Esophagus mucosa (tissue), 1 donor: ENCODE data around the gene CFAP251. TPM values are rescaled to one million over a fixed set of nuclear protein-coding genes. Genes with fewer than 3 reads are reported as not detected.
"Not testable (repeated sequence)": the region's sequence is repeated elsewhere in the genome, so short reads cannot be mapped to it uniquely, and the experiment has no call there.

ENCODE experiments used
- ATAC-seq: fragments of 200-7000 bp; cut with Tn5 transposase; one replicate; pipeline ENCODE4 v1.9.1; 2020
- total RNA-seq: library from RNA; stranded (reverse); gene quantifications from one replicate; pipeline ENCODE4 v1.2.4, GENCODE V29; 2023
- donor health status: DM: yes; HTN: yes; CAD: no.

Gene CFAP251
- total RNA-seq, 1 donor from 2014 or later: 18.3 TPM

DNA sequence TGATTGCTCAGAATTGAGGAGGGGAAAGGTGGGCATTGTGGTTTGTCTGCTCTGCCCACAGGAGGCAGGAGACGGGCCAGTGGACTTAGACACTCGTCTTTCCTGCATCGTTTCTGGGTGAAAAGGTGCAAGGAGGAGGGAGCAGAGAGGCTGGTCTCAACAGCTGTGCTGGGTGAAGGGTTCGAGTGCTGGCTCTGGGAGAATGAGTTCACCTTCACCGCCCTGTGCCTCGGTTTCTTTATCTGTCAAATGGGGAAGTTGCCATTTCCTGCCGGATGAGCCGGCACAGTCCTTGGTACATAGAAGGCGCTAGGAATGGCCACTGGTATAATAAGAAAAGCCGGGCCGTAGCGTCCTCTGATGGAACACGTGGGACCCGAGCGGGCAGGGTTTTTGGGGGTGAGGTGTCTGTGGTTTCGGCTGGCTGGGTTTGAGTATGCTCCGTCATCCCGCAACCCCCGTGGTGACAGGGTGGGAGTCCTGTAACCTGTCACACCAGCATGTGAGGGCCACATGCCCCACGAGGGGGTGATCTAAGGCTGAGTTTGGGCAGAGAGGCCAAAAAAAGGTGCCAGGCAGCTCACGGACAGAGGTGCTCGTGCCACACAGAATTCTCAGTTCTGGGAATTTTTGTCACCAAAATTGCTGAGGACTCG lies 110.6 kb downstream of the CFAP251 start:
- no peak for ATAC-seq

DNA sequence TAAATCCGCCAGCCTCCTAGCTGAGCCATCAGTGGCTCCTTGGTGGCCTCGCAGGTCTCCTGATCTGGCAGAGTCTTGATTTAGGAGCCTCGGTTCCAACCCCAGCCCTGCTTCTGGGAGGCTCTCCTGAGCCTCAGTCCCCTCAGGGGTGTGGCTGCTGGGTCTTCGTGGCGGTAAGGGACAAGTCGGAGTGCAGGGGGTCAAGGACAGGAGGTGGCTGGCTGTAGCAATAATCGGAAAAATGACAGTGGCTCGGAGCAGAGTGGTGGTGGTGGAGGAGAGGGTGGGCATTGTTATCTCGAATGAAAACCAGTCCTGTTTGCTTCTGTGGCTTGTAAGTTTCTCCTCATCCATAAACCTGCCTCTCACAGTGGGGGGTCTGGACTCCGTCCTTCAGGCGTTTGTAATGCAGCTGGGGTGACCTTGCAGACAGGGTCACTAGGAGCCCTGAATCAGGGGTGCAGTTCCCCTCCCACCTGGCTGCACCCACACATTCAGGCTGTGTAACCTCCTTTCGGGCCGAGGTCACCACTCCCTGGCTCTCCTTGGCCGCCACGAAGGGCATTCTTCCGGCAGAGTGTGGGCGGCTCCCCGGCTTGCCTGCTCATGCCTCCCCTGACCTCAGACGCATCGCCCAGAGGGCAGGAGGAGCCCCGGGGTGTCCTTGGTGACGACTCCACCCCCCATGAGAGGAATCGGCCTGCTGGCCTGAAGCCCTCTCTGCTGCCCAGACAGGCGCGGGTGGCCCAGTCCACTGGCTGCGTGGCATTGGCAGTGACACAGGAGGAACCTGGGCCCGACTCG lies 111.4 kb downstream of the CFAP251 start:
- peak; percentile 86 for ATAC-seq

DNA sequence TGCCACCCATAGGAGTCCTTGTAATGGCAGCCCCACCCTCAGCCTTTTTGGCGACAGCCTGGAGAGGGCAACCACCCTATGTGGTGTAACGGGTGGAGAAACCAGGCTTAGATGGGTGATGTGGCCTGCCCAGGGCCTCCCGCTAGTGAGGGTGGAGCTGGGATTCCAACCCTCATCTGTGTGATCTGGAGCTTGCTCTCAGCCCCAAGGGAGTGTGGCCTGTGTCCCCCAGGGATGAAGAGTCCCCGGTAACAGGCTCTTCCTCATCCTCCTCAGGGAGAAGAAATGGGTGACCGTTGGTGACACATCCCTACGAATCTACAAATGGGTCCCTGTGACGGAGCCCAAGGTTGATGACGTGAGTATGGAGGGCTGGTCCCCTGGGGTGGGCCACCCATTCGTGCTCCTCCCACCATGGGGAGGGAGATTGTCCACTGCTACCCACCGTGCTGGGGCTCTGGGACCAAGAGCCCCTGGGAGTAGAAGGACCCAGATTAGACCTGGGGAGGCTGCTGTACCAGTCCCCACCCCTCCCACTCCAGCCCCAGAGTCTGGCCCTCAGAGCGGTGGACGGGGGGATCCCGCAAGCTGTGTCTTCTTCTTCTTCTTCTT lies 112.1 kb downstream of the CFAP251 start:
- peak; percentile 71 for ATAC-seq

DNA sequence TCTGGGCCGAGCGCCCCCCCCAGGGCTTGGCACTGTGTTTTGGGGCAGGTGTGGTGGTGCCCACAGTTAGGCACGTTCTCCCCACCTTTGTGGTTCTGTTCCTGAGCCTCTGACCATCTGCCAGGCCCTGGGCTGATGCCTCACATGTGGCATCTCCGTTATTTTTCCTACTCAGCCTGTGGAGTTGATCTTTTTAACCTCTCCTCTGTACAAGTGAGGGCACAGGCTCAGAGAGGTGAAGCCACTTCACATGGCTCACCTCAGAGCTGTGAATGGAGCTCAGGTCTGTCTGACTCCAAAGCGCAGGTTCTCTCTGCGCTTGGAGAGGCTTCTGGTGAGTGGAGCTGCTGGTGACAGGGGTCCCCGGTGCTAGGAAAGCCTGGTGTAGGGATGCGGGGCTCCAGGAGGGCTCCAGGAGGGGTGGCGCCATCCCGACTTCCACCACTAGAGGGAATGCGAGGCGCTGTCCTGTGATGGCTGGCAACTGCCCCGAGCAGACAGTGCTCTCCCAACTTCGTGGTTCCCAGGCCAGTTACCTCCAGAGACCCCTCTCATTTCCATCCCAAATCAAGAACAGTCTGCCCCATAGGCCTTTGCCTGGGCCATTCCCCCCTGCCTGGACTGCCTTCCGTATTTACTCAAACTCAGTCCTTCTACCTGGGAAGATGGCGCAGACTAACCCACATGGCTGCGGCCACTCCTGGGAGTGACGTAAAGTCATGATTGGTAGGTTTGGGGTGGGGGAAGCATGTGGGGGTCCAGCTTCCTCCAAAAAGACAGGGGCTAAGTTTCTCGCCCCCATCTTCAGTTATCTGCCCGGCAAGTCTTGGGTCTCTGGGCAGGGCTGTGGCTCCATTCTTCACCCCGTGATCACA lies 113.2 kb downstream of the CFAP251 start:
- ATAC-seq: peak; percentile 26

DNA sequence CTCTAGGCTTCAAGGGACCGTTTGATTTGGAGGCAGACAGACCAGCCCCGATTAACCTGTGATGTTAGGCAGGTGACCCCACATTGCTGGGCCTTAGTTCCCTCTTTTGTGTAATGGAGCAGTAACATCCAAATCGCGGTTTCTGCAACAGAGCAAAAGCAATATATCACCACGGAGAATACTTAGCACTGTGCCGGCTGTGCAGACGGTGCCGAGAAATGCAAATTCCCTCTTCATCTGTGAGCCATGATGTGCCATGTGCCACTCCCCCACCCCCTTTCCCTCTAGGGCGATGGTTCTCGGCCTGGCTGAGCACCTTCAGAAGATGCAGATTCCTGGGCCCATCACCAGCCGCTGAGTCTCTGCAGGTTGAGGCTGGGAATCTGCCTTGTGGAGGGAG lies 114.2 kb downstream of the CFAP251 start:
- ATAC-seq: no peak

DNA sequence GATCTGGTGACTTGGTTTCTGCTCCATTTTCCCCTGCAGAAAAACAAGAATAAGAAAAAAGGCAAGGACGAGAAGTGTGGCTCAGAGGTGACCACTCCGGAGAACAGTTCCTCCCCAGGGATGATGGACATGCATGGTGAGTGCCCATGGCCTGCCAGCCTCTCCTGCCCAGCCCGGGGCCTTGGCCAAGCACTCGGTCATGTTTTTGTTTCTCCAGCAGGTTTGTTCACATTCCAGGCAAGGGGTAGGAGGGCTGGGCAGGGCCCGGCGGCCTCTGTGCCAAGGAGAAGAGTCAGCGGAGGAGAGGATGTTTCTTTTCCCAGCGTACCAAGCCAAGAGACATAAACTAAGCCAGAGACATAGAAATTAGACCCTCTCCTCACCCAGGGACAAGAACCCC lies 116.9 kb downstream of the CFAP251 start:
- peak; percentile 92 for ATAC-seq

DNA sequence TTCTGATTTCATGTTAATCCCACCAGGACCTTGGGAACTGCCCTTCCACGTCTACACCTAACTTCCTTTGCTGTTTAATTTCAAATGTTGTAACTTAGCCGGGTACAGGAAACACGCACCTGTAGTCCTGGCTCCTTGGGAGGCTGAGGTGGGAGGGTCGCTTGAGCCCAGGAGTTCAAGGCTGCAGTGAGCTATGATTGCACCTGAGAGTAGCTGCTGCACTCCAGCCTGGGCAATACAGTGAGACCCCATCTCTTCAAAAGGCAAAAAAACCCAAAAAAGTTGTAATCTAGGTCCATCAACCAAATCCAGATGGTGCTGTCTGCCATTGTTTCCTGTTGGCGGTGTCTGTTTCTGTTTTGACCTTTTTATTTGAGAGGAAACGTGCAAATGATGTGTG lies 117.8 kb downstream of the CFAP251 start:
- ATAC-seq: no peak

DNA sequence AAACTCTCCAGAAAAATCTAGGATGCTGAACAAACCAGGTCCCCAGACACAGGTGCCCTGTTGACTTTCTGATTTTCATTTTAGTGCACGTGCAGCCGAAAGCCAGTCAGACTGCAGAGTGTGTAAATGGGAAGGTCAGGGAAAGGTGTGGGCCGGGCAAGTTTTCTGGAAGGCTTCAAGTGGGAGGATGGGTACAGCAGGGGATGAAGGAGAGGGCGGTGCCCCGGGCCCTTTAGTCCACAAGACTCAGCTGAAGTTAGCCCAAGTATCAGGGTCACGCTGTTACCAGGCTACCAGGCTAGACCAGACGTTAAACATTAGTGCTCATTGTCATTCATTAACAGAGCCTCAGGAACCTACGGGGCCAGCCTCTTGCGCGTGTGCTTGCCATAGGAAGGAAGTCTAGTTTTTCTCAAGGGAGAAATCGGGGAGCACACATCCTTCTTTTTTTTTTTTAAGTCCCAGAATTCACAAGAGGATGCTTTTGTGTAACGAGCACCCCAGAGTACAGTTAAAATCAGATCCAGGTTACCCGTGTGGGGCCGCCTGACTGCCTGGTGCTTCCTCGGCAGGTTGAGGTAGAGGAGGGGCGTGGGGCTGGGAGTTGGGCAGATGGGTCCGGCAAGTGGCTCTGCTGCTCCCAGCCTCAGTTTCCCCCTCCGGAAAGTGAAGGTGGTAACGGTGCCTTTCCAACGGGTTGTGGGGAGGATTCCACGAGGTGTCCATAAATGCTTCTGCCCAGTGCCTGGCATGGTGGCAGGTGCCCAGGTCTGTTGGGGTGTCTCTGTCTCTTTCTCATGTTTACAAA lies 122.4 kb downstream of the CFAP251 start:
- no peak for ATAC-seq

DNA sequence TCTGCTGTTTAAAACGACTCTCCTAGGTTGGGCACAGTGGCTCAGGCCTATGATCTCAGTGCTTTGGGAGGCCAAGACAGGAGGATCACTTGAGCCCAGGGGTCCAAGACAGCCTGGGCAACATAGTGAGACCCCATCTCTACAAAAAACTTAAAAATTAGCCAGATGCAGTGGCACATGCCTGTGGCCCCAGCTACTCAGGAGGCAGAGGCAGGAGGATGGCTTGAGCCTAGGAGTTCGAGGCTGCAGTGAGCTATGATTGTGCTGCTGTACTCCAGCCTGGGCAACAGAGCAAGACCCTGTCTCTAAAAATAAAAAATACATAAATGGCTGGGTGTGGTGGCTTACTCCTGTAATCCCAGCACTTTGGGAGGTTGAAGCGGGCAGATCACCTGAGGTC lies 123.1 kb downstream of the CFAP251 start:
- not testable (repeated sequence) for ATAC-seq

DNA sequence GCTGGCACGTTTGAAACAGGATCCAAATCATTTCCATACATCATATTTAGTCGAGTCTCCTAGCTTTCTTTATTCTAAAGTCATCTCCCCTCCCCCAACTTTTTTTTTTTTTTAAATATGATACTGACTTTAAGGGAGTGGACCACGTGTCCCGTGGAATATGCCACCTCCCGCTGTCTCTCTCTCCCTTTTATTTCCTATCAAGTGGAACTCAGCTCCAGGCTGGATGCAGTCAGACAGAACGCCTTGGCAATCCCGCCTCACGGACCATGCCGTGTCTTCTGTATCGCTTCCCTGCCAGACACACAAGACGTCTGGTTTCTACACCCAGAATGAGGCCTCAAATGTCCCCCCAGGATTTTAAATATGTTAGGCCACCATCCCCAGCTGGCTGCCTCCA lies 124.5 kb downstream of the CFAP251 start:
- no peak for ATAC-seq

DNA sequence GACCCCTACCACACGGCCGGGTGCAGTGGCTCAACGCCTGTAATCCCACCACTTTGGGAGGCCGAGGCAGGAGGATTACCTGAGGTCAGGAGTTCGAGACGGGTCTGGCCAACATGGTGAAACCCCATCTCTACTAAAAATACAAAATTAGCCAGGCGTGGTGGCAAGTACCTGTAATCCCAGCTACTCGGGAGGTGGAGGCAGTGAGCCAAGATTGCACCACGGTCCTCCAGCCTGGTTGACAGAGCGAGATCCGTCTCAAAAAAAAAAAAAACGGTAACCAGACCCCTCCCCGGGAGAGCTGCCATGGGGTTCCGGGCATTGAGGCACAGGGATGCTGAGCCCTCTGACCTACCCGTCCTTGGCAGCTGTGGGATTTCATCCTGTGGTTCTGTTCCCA lies 125.1 kb downstream of the CFAP251 start:
- ATAC-seq: no peak

DNA sequence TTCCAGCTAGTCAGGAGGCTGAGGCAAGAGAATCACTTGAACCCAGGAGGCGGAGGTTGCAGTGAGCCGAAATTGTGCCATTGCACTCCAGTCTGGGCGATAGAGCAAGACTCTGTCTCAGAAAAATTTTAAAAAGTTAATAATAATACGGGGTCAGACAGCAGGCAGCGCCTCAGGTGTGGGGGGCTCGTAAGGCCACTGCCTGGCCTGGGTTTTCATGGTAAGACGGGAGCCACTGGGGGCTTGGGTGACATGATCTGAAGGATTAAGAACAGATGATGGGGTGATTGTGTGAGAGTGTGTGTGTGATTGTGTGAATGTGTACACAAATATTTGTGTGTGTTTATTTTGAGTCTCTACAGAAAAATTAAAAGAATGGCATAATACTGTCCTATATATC lies 126.9 kb downstream of the CFAP251 start:
- no peak for ATAC-seq

DNA sequence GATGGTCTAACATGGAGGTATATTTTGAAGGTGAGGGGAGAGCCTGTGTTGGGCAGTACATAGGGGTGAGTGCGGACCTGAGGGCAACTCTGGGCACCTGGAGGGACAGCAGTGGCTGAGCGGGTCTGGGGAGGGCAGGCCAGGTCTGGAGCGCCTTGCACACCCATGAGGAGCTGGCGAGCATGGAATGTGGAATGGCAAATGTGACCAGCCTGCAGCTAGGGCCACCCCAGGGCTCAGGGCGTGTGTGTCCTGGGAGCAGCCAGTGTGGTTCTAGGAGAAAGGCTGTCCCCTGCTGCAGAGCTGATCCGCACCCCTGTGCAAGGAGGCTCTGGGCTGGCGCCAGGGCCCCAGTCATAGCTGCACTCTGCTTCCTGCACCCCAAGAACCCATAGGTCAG lies 127.8 kb downstream of the CFAP251 start:
- ATAC-seq: peak; percentile 10

DNA sequence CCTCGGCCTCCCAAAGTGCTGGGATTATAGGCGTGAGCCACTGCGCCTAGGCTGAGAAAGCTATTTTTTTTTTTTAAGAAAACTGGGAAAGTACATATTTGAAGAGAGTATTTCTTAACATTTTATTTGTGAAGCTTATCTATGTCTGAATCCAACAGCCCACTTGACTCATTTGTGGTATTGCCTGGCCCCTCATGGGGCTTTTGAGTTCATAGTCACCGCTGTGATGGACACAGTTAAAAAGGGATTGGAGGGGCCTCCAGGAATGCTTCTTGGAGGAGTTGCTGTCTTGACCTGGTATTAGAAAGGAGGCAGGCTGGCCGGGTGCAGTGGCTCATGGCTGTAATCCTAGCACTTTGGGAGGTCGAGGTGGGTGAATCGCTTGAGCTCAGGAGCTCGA lies 129.8 kb downstream of the CFAP251 start:
- ATAC-seq: no peak

DNA sequence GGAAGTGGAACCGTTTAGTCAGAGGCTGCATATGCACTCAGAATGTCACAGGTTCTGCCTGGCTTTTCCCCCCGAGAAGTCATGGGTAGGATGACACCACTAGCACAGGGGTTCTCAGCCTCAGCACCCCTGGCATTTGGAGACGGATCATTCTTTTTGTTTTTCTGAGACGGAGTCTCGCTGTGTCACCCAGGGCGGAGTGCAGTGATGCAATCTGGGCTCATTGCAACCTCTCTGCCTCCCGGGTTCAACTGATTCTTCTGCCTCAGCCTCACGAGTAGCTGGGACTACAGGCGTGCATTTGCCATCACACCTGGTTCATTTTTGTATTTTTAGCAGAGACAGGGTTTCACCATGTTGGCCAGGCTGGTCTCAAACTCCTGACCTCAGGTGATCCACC lies 131.4 kb downstream of the CFAP251 start:
- peak; percentile 33 for ATAC-seq

DNA sequence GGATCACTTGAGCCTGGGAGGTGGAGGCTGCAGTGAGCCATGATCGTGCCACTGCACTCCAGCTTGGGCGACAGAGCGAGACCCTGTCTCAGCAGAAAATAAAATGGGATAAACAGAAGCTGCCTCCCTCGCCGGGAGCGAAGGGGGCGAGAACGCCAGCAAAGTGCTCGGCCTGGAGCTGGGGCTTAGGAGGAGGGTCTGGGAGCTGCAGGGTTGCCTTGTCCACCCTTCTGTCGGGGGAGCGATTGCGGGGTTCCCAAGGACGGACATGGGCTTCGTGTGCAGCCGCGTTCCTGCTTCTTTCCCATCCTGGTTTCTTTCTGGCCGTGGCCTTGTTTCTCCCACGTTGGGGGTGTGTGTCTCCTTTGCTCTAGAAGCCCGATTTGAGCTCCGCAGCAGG lies 132.3 kb downstream of the CFAP251 start:
- no peak for ATAC-seq

DNA sequence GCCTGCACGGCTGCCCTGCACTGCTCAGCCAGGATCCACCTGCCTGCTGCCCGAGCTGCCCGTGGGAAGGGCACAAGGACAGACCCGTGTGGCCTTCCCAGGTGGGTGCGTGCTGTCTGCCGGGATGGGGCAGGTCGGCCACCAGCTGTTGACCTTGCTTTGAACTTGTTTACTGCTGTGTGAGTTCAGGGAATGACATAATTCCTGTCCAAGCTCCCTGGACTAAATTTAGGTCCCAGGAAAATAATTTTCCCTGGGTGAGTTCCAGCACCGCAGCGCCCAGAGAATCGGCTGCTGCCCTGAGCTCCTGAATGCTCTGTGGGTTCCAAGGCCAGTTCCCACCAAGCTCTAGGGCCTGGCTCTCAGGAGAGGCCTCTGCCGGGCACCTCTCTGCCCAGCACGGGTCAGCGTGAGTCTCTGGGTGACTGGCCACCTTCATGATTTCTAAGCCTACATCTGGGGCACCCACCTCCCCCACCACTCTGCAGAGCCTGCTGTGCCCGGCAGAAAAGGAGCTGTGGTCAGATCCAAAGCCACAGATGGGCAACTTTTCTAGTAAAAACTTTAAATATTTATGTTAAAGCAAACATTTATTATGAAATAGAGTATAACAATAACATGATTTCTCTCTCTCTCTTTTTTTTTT lies 133.0 kb downstream of the CFAP251 start:
- peak; percentile 19 for ATAC-seq

DNA sequence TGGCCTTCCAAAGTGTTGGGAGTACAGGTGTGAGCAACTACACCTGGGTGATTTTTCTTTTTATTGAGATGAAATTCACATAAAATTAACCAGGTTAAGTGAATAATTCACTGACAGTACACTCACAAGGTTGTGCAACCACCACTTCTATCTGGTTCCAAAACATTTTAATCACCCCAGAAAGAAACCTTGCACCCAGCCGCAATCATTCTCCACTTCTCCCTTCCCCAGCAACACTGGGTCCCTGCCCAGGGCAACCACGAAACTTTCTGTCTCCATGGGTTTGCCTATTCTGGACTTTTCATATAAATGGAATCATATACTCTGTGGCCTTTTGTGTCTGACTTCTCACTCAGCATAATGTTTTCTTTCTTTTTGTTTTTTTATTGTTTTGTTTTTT lies 133.9 kb downstream of the CFAP251 start:
- no peak for ATAC-seq
